Erythroblast (primary cell): ENCODE data around the gene CDYL2.

ENCODE experiments used
- GATA1 ChIP-seq: IDR thresholded peaks from 2 replicates; pipeline ENCODE4 v1.6.1; 2011; ENCODE audit warnings: low read depth, mild to moderate bottlenecking, control low read depth, low read length, moderate library complexity
- POLR2A ChIP-seq: IDR thresholded peaks from 2 replicates; pipeline ENCODE4 v1.6.1; 2011; ENCODE audit warnings: mild to moderate bottlenecking, low read length

- TF ChIP-seq POLR2A (no peak), GATA1 (no peak)
Observed at GRCh38 chr16:80738521-80738920, 65.9 kb downstream of the CDYL2 start.
